ENCODE results near the gene PPM1H. TPM values are rescaled to one million over a fixed set of nuclear protein-coding genes. Genes with fewer than 3 reads are reported as not detected.
"Not testable (repeated sequence)": the region's sequence is repeated elsewhere in the genome, so short reads cannot be mapped to it uniquely, and the experiment has no call there.

PPM1H gene
- total RNA-seq, 1 donor from 2014 or later, result 0.79 TPM

GRCh38 chr12:62730649-62731048, 204.3 kb downstream of the PPM1H start:
- FAIRE-seq (no peak), DNase-seq (ENCODE audit: low read depth) (no peak)
- no peak for TF ChIP-seq CTCF (IDR thresholded peaks at IDR 0.05; ENCODE audit: insufficient read depth, low read length, severe bottlenecking)
- Histone ChIP-seq H3K36me3 (ENCODE audit: control insufficient read depth, insufficient read depth, low read length) (no peaks in the 10 kb centered on the region), H3K4me3 (ENCODE audit: low read depth, low read length) (no peak overlapping the region), H3K27me3 (ENCODE audit: control insufficient read depth, insufficient read depth, low read length) (no peaks in the 10 kb centered on the region)

- not testable (repeated sequence) for FAIRE-seq; H3K4me3 ChIP-seq (ENCODE audit: low read depth, low read length); DNase-seq (ENCODE audit: low read depth); H3K27me3 ChIP-seq (ENCODE audit: control insufficient read depth, insufficient read depth, low read length); H3K36me3 ChIP-seq (ENCODE audit: control insufficient read depth, insufficient read depth, low read length)
Measured at GRCh38 chr12:62729579-62730544, 205.1 kb downstream of the PPM1H start.

- no peak for TF ChIP-seq CTCF (IDR thresholded peaks at IDR 0.05; ENCODE audit: insufficient read depth, low read length, severe bottlenecking)
- no peaks in the 10 kb centered on the region for H3K36me3 ChIP-seq (ENCODE audit: control insufficient read depth, insufficient read depth, low read length)
- FAIRE-seq (no peak), DNase-seq (ENCODE audit: low read depth) (no peak)
- no peaks in the 10 kb centered on the region for H3K27me3 ChIP-seq (ENCODE audit: control insufficient read depth, insufficient read depth, low read length)
- no peak overlapping the region for H3K4me3 ChIP-seq (ENCODE audit: low read depth, low read length)
Measured at GRCh38 chr12:62728741-62729140, 206.2 kb downstream of the PPM1H start.

GRCh38 chr12:62726471-62726980, 208.4 kb downstream of the PPM1H start:
- FAIRE-seq (no peak), DNase-seq (ENCODE audit: low read depth) (no peak)

GRCh38 chr12:62725781-62726180, 209.2 kb downstream of the PPM1H start:
- no peak overlapping the region for H3K4me3 ChIP-seq (ENCODE audit: low read depth, low read length)
- H3K36me3 ChIP-seq (ENCODE audit: control insufficient read depth, insufficient read depth, low read length), result no peaks in the 10 kb centered on the region
- DNase-seq (ENCODE audit: low read depth), result peak; percentile 51
- TF ChIP-seq CTCF (IDR thresholded peaks at IDR 0.05; ENCODE audit: insufficient read depth, low read length, severe bottlenecking), result no peak
- no peaks in the 10 kb centered on the region for H3K27me3 ChIP-seq (ENCODE audit: control insufficient read depth, insufficient read depth, low read length)
- FAIRE-seq, result no peak

More at GRCh38 chr12:62726471-62726980, 208.4 kb downstream of the PPM1H start:
- Histone ChIP-seq H3K36me3 (ENCODE audit: control insufficient read depth, insufficient read depth, low read length) (no peaks in the 10 kb centered on the region), H3K27me3 (ENCODE audit: control insufficient read depth, insufficient read depth, low read length) (no peaks in the 10 kb centered on the region), H3K4me3 (ENCODE audit: low read depth, low read length) (no peak overlapping the region)
- TF ChIP-seq CTCF (IDR thresholded peaks at IDR 0.05; ENCODE audit: insufficient read depth, low read length, severe bottlenecking), result no peak

GRCh38 chr12:62724947-62725451, 210.0 kb downstream of the PPM1H start:
- no peak overlapping the region for H3K4me3 ChIP-seq (ENCODE audit: low read depth, low read length)
- no peaks in the 10 kb centered on the region for H3K36me3 ChIP-seq (ENCODE audit: control insufficient read depth, insufficient read depth, low read length)
- DNase-seq (ENCODE audit: low read depth) (peak; percentile 100), FAIRE-seq (peak; percentile 88)
- TF ChIP-seq CTCF (IDR thresholded peaks at IDR 0.05; ENCODE audit: insufficient read depth, low read length, severe bottlenecking), result no peak
- no peaks in the 10 kb centered on the region for H3K27me3 ChIP-seq (ENCODE audit: control insufficient read depth, insufficient read depth, low read length)
